ENCODE measurements around the gene GTF2H4.
"Not testable (repeated sequence)": the region's sequence is repeated elsewhere in the genome, so short reads cannot be mapped to it uniquely, and the experiment has no call there.

GTF2H4 gene

GRCh38 chr6:30894935-30895334, 13.1 kb upstream of the GTF2H4 start:
- DNase-seq (ENCODE audit: low read depth in 2 of 2) = no peak

- DNase-seq (ENCODE audit: low read depth in 2 of 2) = no peak
Observed at GRCh38 chr6:30895343-30895742, 12.7 kb upstream of the GTF2H4 start.

GRCh38 chr6:30896541-30896940, 11.5 kb upstream of the GTF2H4 start:
- no peak for DNase-seq (ENCODE audit: low read depth in 2 of 2)

GRCh38 chr6:30897882-30898281, 10.1 kb upstream of the GTF2H4 start:
- no peak for DNase-seq (ENCODE audit: low read depth in 2 of 2)

- no peak for DNase-seq (ENCODE audit: low read depth in 2 of 2)
Observed at GRCh38 chr6:30898750-30899360, 9.2 kb upstream of the GTF2H4 start.

- no peak for DNase-seq (ENCODE audit: low read depth in 2 of 2)
Observed at GRCh38 chr6:30900863-30901417, 7.1 kb upstream of the GTF2H4 start.

- no peak for DNase-seq (ENCODE audit: low read depth in 2 of 2)
Observed at GRCh38 chr6:30901436-30901835, 6.6 kb upstream of the GTF2H4 start.

- DNase-seq (ENCODE audit: low read depth in 2 of 2) = not testable (repeated sequence)
Observed at GRCh38 chr6:30902196-30902595, 5.8 kb upstream of the GTF2H4 start.

GRCh38 chr6:30902709-30903108, 5.3 kb upstream of the GTF2H4 start:
- no peak for DNase-seq (ENCODE audit: low read depth in 2 of 2)

GRCh38 chr6:30903236-30903635, 4.8 kb upstream of the GTF2H4 start:
- DNase-seq (ENCODE audit: low read depth in 2 of 2) = no peak

- DNase-seq (ENCODE audit: low read depth in 2 of 2) = not testable (repeated sequence)
Observed at GRCh38 chr6:30907290-30907757, 683 bp upstream of the GTF2H4 start.

- no peak for DNase-seq (ENCODE audit: low read depth in 2 of 2)
Observed at GRCh38 chr6:30908700-30909099, 693 bp downstream of the GTF2H4 start.

- DNase-seq (ENCODE audit: low read depth in 2 of 2) = not testable (repeated sequence)
Observed at GRCh38 chr6:30910473-30910872, 2.5 kb downstream of the GTF2H4 start.

- no peak for DNase-seq (ENCODE audit: low read depth in 2 of 2)
Observed at GRCh38 chr6:30912746-30913520, 4.9 kb downstream of the GTF2H4 start.

- DNase-seq (ENCODE audit: low read depth in 2 of 2) = no peak
Observed at GRCh38 chr6:30913721-30914075, 5.7 kb downstream of the GTF2H4 start.

GRCh38 chr6:30914076-30914853, 6.3 kb downstream of the GTF2H4 start, which contains the start of gene VARS2:
Gene VARS2, plus strand, starts transcription at chr6:30914238. Its CDS starts 599 bp downstream, at chr6:30914837.
- peak; percentile 75 to 77 for DNase-seq (ENCODE audit: low read depth in 2 of 2)

- no peak for DNase-seq (ENCODE audit: low read depth in 2 of 2)
Observed at GRCh38 chr6:30914854-30915590, 7.0 kb downstream of the GTF2H4 start.

GRCh38 chr6:30915591-30915946, 7.6 kb downstream of the GTF2H4 start:
- no peak for DNase-seq (ENCODE audit: low read depth in 2 of 2)

- DNase-seq (ENCODE audit: low read depth in 2 of 2) = no peak
Observed at GRCh38 chr6:30917041-30917440, 9.0 kb downstream of the GTF2H4 start.

- no peak for DNase-seq (ENCODE audit: low read depth in 2 of 2)
Observed at GRCh38 chr6:30917487-30917886, 9.5 kb downstream of the GTF2H4 start.

GRCh38 chr6:30918670-30919069, 10.7 kb downstream of the GTF2H4 start:
- DNase-seq (ENCODE audit: low read depth in 2 of 2) = no peak

GRCh38 chr6:30922447-30922852, 14.4 kb downstream of the GTF2H4 start:
- DNase-seq (ENCODE audit: low read depth in 2 of 2) = no peak
